ENCODE measurements around the gene OTUD5. TPM values are rescaled to one million over a fixed set of nuclear protein-coding genes. Genes with fewer than 3 reads are reported as not detected.

OTUD5 gene
- total RNA-seq, 1 donor from 2014 or later: 76.7 TPM

GRCh38 chrX:48966796-48967579 is 9.6 kb upstream of the OTUD5 start:
- no peaks in the 10 kb centered on the region for H3K9me3 Mint-ChIP-seq
- H3K4me1 Mint-ChIP-seq: no peaks in the 10 kb centered on the region
- no peak overlapping the region for H3K4me3 Mint-ChIP-seq
- peaks cover 5% of the 10 kb centered on the region for H3K36me3 Mint-ChIP-seq (ENCODE audit: low read depth)
- H3K27ac Mint-ChIP-seq: no peak overlapping the region
- intact Hi-C loops (cut with micrococcal nuclease): no loop called here
- H3K27me3 Mint-ChIP-seq: no peaks in the 10 kb centered on the region
- DNase-seq: no peak

GRCh38 chrX:48965959-48966358 is 8.6 kb upstream of the OTUD5 start:
- H3K9me3 Mint-ChIP-seq: no peaks in the 10 kb centered on the region
- no peak overlapping the region for H3K27ac Mint-ChIP-seq
- intact Hi-C loops (cut with micrococcal nuclease): no loop called here
- peaks cover 7% of the 10 kb centered on the region for H3K36me3 Mint-ChIP-seq (ENCODE audit: low read depth)
- no peaks in the 10 kb centered on the region for H3K27me3 Mint-ChIP-seq
- DNase-seq: no peak
- no peak overlapping the region for H3K4me3 Mint-ChIP-seq
- H3K4me1 Mint-ChIP-seq: no peaks in the 10 kb centered on the region

- no peak overlapping the region for H3K27ac Mint-ChIP-seq
- intact Hi-C loops (cut with micrococcal nuclease): no loop called here
Observed at GRCh38 chrX:48961585-48962091, 4.2 kb upstream of the OTUD5 start.

DNA sequence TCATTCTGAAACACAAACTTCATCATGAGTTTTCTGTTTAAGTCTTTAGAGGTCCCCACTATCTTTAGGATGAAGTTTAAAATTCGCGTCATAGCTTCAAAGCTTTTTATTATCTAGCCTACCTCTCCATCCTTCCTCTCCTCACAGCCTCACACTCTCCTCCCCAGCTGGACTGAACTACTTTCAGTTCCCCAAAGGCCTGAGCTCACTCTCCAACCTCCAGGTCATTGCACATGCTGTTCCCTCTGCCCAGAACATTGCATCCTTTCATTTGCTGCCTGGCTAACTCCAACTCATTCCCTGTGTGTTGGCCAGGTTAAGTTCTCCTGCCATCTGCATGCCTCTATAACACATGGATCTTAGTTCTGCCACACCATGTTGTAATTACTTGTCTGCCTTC is 2.9 kb upstream of the OTUD5 start:
- H3K9me3 Mint-ChIP-seq: no peaks in the 10 kb centered on the region
- H3K27ac Mint-ChIP-seq: peak overlapping the region; percentile 61
- peak overlapping the region; percentile 54 for H3K4me3 Mint-ChIP-seq
- intact Hi-C loops (cut with micrococcal nuclease): no loop called here
- H3K27me3 Mint-ChIP-seq: no peaks in the 10 kb centered on the region
- peaks cover 17% of the 10 kb centered on the region for H3K36me3 Mint-ChIP-seq (ENCODE audit: low read depth)
- H3K4me1 Mint-ChIP-seq: peaks cover 17% of the 10 kb centered on the region
- DNase-seq: no peak

More at GRCh38 chrX:48961585-48962091, 4.2 kb upstream of the OTUD5 start:
- Mint-ChIP-seq H3K4me3 (no peak overlapping the region), H3K4me1 (peaks cover 14% of the 10 kb centered on the region), H3K27me3 (no peaks in the 10 kb centered on the region), H3K9me3 (no peaks in the 10 kb centered on the region), H3K36me3 (ENCODE audit: low read depth) (peaks cover 13% of the 10 kb centered on the region)
- DNase-seq: no peak

GRCh38 chrX:48958635-48959094 is 1.3 kb upstream of the OTUD5 start:
- H3K27ac Mint-ChIP-seq: peak overlapping the region; percentile 100
- no peaks in the 10 kb centered on the region for H3K27me3 Mint-ChIP-seq
- H3K36me3 Mint-ChIP-seq (ENCODE audit: low read depth): peaks cover 25% of the 10 kb centered on the region
- H3K4me3 Mint-ChIP-seq: peak overlapping the region; percentile 98
- H3K4me1 Mint-ChIP-seq: peaks cover 30% of the 10 kb centered on the region
- intact Hi-C loops (cut with micrococcal nuclease): loop anchor here (1.0 to 5.0 kb wide), 7 partner anchors 21 to 221 kb away; partner anchors contain the start of genes HDAC6, PIM2, PQBP1 and TFE3
- H3K9me3 Mint-ChIP-seq: no peaks in the 10 kb centered on the region
- peak; percentile 74 for DNase-seq

DNA sequence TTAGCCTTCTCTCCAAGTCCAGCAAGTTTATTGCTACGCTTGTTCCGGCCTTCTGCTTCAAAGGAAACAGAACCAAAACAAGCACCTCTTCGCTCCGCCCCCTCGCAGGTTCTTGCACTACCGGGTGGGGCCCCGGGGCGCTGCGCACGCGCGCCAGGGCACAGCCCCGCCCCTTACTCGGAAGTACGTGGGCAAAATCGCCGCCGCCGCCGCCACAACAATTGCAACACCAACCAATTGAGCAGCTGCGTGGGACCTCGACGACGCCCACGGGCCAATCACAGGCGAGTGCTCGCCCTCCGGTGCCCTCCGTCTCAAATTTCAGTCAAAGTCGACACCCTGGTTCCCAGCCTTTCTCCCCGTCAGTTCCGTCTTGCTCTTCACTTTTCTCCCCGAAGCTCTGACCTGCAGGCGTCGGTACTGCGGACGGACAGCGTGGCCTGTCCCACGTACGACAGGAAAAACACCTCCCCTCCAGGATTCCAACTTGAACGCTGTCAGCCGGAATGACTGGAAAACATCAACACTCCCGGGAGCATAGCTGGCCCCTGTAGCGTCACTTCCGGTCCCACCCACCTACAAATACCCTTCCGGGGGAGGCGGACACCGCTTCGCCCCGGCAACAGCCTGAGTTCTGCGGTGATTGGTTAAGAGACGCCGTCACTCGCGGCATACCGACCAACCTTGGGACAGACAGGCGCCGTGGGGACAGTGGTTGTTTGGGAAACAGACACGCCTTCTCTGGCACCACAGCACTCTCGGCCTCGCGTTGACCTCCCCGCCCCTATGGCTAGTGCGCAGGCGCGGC is 624 bp upstream of the OTUD5 start:
- Mint-ChIP-seq H3K27me3 (no peaks in the 10 kb centered on the region), H3K9me3 (no peaks in the 10 kb centered on the region), H3K36me3 (ENCODE audit: low read depth) (peaks cover 27% of the 10 kb centered on the region), H3K27ac (peak overlapping the region; percentile 100), H3K4me1 (peaks cover 36% of the 10 kb centered on the region), H3K4me3 (peak overlapping the region; percentile 98)
- DNase-seq: peak; percentile 97
- intact Hi-C loops (cut with micrococcal nuclease): loop anchor here (1.0 to 5.0 kb wide), 7 partner anchors 21 to 221 kb away; partner anchors contain the start of genes HDAC6, PIM2, PQBP1 and TFE3

- H3K9me3 Mint-ChIP-seq: no peaks in the 10 kb centered on the region
- peak overlapping the region; percentile 86 for H3K4me3 Mint-ChIP-seq
- DNase-seq: peak; percentile 81
- H3K27me3 Mint-ChIP-seq: no peaks in the 10 kb centered on the region
- intact Hi-C loops (cut with micrococcal nuclease): loop anchor here (5.0 kb wide), 3 partner anchors 60 to 220 kb away; partner anchors contain the start of genes HDAC6, PQBP1 and TIMM17B
- H3K4me1 Mint-ChIP-seq: peaks cover 36% of the 10 kb centered on the region
- peaks cover 29% of the 10 kb centered on the region for H3K36me3 Mint-ChIP-seq (ENCODE audit: low read depth)
- H3K27ac Mint-ChIP-seq: peak overlapping the region; percentile 90
Observed at GRCh38 chrX:48956728-48957414, 536 bp downstream of the OTUD5 start.

- Mint-ChIP-seq H3K27me3 (no peaks in the 10 kb centered on the region), H3K9me3 (no peaks in the 10 kb centered on the region), H3K4me1 (peaks cover 18% of the 10 kb centered on the region), H3K36me3 (ENCODE audit: low read depth) (peaks cover 13% of the 10 kb centered on the region), H3K27ac (no peak overlapping the region), H3K4me3 (no peak overlapping the region)
- intact Hi-C loops (cut with micrococcal nuclease): no loop called here
- no peak for DNase-seq
Observed at GRCh38 chrX:48948589-48948988, 8.8 kb downstream of the OTUD5 start.

DNA sequence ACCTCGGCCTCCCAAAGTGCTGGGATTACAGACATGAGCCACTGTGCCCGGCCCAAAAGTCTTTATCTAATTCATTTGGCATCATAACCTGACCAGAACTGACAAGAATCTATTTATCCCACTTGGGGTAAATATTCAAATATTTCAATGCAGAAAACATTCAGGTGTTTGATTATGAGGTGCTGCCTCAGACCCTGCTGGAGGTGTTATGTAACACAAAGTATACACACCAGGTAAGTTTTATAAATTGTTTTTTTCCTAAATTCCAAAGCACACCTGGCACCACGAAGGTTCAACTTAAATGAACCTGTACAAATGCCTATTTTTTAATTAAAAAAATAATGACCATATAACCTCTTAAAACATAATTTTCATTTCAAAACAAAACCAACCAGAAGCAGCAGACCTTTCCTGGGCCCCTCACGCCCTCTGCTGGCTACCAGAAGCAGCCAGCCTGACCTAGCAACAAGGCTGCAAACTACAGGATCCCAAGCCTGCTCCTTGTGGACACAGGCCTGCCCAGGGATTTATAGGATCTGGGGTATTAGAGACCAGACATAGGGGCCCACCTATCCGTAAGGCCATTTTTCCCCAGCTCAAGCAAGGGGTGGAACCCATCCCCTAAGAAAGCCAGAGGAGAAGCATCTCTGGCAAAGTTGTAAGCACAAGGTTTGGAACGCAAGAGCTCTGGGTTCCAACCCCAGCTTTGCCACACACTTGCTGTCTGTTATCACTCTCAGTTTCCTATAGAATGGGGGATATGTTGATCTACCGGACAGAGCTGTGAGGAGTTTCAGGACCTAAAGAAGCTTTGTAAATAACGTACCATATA is 11.7 kb downstream of the OTUD5 start:
- intact Hi-C loops (cut with micrococcal nuclease): no loop called here
- Mint-ChIP-seq H3K4me1 (peaks cover 34% of the 10 kb centered on the region), H3K27me3 (no peaks in the 10 kb centered on the region), H3K9me3 (no peaks in the 10 kb centered on the region), H3K27ac (peak overlapping the region; percentile 36), H3K4me3 (peak overlapping the region; percentile 39), H3K36me3 (ENCODE audit: low read depth) (peaks cover 33% of the 10 kb centered on the region)
- peak; percentile 85 for DNase-seq

DNA sequence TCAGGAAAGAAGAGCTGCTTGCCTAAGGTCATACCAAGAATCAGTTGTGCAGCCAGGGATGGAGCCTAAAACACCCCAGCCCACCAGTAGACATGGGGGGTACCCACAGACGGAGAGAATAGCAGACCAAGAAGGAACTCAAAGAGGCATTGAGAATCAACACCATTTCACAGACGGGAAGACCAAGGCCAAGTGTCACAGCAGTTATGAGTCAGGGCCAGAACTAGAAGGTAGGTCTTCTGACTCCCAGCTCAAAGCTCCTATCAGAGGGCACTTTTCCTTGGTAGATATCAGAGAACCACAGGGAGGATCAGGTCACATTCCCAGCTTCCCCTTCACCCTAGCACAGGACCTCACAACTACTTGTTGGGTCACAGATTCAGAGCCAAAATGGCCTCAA is 14.5 kb downstream of the OTUD5 start:
- peaks cover 57% of the 10 kb centered on the region for H3K4me1 Mint-ChIP-seq
- DNase-seq: no peak
- H3K27ac Mint-ChIP-seq: peak overlapping the region; percentile 89
- peaks cover 37% of the 10 kb centered on the region for H3K36me3 Mint-ChIP-seq (ENCODE audit: low read depth)
- H3K27me3 Mint-ChIP-seq: no peaks in the 10 kb centered on the region
- peak overlapping the region; percentile 76 for H3K4me3 Mint-ChIP-seq
- no peaks in the 10 kb centered on the region for H3K9me3 Mint-ChIP-seq
- intact Hi-C loops (cut with micrococcal nuclease): loop anchor here (1.0 kb wide), 1 partner anchor 26 kb away; no protein-coding TSS in a partner anchor

DNA sequence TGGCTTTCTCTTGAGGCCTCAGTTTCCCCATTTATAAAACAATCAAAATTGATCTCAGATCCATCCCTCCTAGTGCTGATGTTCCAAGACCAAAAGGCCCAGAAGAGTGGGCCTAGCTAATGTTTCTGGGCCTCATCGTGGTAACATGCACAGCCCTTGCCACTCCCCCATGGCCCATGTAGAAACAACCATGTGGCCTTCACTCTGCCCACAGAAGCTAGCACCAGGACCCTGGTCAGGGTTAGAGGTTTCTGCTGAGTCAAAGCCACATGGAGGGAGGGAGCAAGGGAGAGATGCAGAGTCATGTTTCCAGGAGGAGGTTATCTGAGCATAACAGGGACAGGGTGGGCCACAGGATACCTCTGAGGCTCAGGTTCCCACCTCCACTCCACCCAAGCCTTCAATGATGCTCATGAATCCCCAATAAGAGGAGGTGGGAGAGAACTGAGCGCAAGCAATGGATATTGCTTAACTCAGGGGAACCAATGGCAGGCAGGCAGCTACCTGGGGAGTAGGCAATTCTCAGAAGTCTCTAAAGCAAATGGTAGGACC is 16.9 kb downstream of the OTUD5 start:
- no peaks in the 10 kb centered on the region for H3K27me3 Mint-ChIP-seq
- peaks cover 71% of the 10 kb centered on the region for H3K4me1 Mint-ChIP-seq
- peak overlapping the region; percentile 44 for H3K4me3 Mint-ChIP-seq
- peak overlapping the region; percentile 96 for H3K27ac Mint-ChIP-seq
- intact Hi-C loops (cut with micrococcal nuclease): no loop called here
- peak; percentile 65 for DNase-seq
- H3K36me3 Mint-ChIP-seq (ENCODE audit: low read depth): peaks cover 47% of the 10 kb centered on the region
- H3K9me3 Mint-ChIP-seq: no peaks in the 10 kb centered on the region

DNA sequence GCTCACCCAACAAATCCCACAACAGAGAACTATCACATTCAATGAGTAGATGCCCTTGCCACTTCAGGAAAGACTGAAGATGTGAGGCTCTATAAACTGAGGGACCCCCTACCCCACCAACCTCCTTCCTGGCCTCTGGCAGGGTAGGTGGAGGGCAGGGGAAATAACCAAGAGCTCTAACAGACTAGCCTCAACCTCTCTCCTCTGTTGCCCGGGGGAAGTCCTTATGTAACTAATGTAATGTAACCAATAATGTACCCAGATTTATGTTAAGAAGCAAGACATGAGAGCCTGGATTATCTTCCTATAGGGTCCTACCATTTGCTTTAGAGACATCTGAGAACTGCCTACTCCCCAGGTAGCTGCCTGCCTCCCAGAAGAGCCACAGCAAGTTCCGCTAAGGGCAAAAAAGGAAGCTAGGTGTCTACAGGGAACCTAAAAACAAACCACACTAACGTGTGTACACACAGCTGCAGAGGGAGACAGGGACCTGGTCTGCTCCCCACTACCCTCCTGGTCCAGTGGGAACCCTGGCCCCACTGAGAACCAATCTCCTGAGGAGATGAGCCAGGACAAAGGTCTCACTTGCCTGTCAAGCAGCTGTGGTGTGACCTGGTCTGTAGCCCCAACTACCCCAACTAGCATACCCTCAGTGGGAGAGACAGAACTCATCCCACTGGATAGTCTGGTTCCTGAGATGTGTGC is 17.7 kb downstream of the OTUD5 start:
- no peaks in the 10 kb centered on the region for H3K9me3 Mint-ChIP-seq
- DNase-seq: peak; percentile 80
- no peaks in the 10 kb centered on the region for H3K27me3 Mint-ChIP-seq
- peak overlapping the region; percentile 96 for H3K27ac Mint-ChIP-seq
- peaks cover 79% of the 10 kb centered on the region for H3K4me1 Mint-ChIP-seq
- intact Hi-C loops (cut with micrococcal nuclease): loop anchor here (5.0 kb wide), 1 partner anchor 333 kb away; no protein-coding TSS in a partner anchor
- H3K4me3 Mint-ChIP-seq: peak overlapping the region; percentile 82
- H3K36me3 Mint-ChIP-seq (ENCODE audit: low read depth): peaks cover 55% of the 10 kb centered on the region

All from activated CD4-positive, alpha-beta T cell treated with anti-CD3 and anti-CD28 coated beads, Interleukin-2, amount 10 ng/mL, durations not matched to agents 24 days and 14 days (primary cell).